Glutamatergic neuron (in vitro differentiated cells): Measurements from ENCODE around the gene IGBP1. TPM values are rescaled to one million over a fixed set of nuclear protein-coding genes. Genes with fewer than 3 reads are reported as not detected.
"Not testable (repeated sequence)": the region's sequence is repeated elsewhere in the genome, so short reads cannot be mapped to it uniquely, and the experiment has no call there.

Experiments
- DNase-seq: peaks from one replicate; pipeline ENCODE4 v3.0.0; 2022
- H3K27ac Mint-ChIP-seq: one replicate; pipeline ENCODE4 v1.8.0; 2020; ENCODE audit warnings: mild to moderate bottlenecking, mixed read lengths, inconsistent platforms; ENCODE audit not compliant: unreplicated experiment
- H3K27me3 Mint-ChIP-seq: one replicate; pipeline ENCODE4 v1.8.0; 2020; ENCODE audit warnings: mild to moderate bottlenecking, moderate library complexity, mixed read lengths, inconsistent platforms; ENCODE audit not compliant: unreplicated experiment
- H3K36me3 Mint-ChIP-seq: one replicate; pipeline ENCODE4 v1.8.0; 2020; ENCODE audit warnings: mild to moderate bottlenecking, mixed read lengths, inconsistent platforms; ENCODE audit not compliant: unreplicated experiment
- H3K4me1 Mint-ChIP-seq: one replicate; pipeline ENCODE4 v1.8.0; 2020; ENCODE audit warnings: mild to moderate bottlenecking, low read depth, mixed read lengths, inconsistent platforms; ENCODE audit not compliant: unreplicated experiment
- H3K4me3 Mint-ChIP-seq: one replicate; pipeline ENCODE4 v1.8.0; 2020; ENCODE audit warnings: mild to moderate bottlenecking, mixed read lengths, inconsistent platforms; ENCODE audit not compliant: unreplicated experiment
- H3K9me3 Mint-ChIP-seq: one replicate; pipeline ENCODE4 v1.8.0; 2020; ENCODE audit warnings: mild to moderate bottlenecking, moderate library complexity, mixed read lengths, inconsistent platforms; ENCODE audit not compliant: unreplicated experiment
- total RNA-seq: library from RNA; stranded (reverse); fragmentation: NEBNext Ultra II Directional; extraction: Animal tissue kit (Norgen Biotek cat#: 25700); gene quantifications from one replicate; pipeline ENCODE4 v1.2.1, GENCODE V29; 2021; ENCODE audit not compliant: unreplicated experiment
- TF ChIP-seq, protein P1 (sequence below): fragments of 200-600 bp; sonication (generic); IDR thresholded peaks from one replicate; pipeline ENCODE4 v1.5.0; 2021; ENCODE audit not compliant: partially characterized antibody, unreplicated experiment

Gene IGBP1
- total RNA-seq, 1 donor from 2014 or later, result 44.0 TPM

DNA sequence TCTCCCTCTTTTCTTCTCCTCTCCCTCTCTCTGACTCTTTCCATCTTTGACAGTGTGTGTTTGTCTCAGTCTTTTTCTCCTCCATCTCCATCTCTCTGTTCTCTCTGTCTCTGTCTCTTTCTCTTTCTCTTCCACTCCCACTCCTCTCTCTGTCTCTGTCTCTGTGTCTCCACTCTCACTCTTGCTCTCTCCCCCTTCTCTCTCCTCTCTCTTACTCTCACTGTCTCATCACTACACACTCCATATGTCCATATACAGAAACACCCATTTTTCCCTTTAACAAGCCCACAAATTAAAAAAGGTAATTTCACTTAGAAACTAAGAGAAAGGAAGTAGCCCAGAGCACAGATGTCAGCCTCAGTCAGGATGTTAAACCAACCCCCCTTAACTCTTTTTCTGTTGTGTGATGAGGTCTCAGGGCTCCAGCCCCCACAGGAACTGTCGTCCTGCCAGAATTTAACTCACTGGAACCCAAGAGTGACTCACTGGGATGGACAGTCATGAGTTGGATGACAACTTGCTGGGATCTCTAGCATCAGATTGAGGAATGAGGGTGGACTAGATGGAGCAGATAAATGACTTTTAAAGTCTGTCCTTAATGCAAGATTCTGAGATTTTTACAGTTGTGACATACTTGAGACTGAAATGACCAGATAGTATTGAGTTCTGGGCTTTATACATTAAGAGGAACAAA, 43.5 kb upstream of the IGBP1 start:
- Mint-ChIP-seq H3K27me3 (no peaks in the 10 kb centered on the region), H3K4me3 (no peak overlapping the region)

DNA sequence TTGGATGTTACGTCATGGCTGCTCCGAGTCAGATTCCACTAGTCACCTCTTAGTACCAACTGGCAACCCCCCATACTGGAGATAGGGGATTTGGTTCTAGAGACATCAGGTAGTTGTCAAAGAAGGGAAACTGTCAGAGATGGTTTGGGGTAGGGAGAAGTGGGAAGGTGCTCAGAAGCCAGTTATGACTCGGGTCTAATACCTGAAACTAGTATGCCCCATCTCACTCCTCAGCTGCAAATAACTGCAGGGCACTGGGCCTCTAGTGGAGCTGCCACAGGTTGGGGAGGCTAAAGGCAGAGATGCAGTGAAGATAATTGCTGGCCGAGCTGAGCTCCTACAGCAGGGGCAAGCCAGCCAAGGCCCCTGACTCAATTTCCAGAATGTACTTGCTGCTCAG, 41.0 kb upstream of the IGBP1 start:
- DNase-seq, result no peak
- TF ChIP-seq, protein P1, sequence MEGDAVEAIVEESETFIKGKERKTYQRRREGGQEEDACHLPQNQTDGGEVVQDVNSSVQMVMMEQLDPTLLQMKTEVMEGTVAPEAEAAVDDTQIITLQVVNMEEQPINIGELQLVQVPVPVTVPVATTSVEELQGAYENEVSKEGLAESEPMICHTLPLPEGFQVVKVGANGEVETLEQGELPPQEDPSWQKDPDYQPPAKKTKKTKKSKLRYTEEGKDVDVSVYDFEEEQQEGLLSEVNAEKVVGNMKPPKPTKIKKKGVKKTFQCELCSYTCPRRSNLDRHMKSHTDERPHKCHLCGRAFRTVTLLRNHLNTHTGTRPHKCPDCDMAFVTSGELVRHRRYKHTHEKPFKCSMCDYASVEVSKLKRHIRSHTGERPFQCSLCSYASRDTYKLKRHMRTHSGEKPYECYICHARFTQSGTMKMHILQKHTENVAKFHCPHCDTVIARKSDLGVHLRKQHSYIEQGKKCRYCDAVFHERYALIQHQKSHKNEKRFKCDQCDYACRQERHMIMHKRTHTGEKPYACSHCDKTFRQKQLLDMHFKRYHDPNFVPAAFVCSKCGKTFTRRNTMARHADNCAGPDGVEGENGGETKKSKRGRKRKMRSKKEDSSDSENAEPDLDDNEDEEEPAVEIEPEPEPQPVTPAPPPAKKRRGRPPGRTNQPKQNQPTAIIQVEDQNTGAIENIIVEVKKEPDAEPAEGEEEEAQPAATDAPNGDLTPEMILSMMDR, result no peak
- Mint-ChIP-seq H3K36me3 (no peaks in the 10 kb centered on the region), H3K27ac (no peak overlapping the region), H3K4me3 (no peak overlapping the region), H3K9me3 (no peaks in the 10 kb centered on the region), H3K27me3 (no peaks in the 10 kb centered on the region), H3K4me1 (no peaks in the 10 kb centered on the region)

More for the DNA sequence above, 43.5 kb upstream of the IGBP1 start:
- Mint-ChIP-seq H3K27ac (no peak overlapping the region), H3K9me3 (no peaks in the 10 kb centered on the region), H3K4me1 (no peaks in the 10 kb centered on the region), H3K36me3 (no peaks in the 10 kb centered on the region)
- no peak for DNase-seq
- TF ChIP-seq, protein P1, result no peak

DNA sequence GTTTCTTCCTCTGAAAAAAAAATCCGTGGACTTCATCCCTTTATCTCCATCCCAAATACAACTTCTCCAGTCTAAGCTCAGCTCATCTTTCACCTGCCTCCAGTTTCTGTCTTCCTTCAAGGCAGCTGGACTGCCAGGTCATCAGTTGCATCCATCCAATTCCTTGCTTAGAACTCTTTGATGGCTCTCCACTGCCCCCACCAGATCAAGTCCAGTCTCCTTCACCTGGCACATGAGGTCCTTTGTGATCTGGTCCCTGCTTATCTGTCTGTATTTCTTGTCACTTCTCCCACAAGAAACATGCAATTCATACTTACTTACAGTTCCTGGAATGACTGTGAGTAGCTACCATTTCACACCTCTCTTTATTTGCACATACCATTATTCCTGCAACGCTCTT, 37.2 kb upstream of the IGBP1 start:
- DNase-seq, result no peak
- TF ChIP-seq, protein P1, result no peak
- Mint-ChIP-seq H3K9me3 (no peaks in the 10 kb centered on the region), H3K36me3 (no peaks in the 10 kb centered on the region), H3K27ac (no peak overlapping the region), H3K4me1 (no peaks in the 10 kb centered on the region), H3K27me3 (no peaks in the 10 kb centered on the region), H3K4me3 (no peak overlapping the region)

DNA sequence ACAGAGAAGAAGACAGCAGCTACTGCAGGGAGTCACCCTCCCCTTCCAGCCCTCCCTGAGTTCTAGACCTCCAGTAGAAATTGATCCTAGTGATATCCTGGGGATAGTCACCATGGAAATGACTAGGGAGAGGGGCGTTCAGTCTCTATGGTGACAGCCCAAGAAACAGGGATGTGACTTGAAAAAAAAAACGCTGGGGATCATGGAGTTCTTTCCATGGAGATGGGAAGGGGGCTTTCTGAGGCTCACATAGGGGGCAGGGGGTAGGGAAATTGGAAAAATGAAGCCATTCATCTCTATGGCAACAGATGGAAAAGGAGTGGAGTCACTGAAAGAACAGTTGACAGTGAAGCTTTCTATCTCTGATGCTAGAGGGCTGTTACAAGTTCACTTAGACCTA, 28.0 kb upstream of the IGBP1 start:
- TF ChIP-seq, protein P1, result no peak
- H3K4me3 Mint-ChIP-seq, result no peak overlapping the region
- H3K36me3 Mint-ChIP-seq, result no peaks in the 10 kb centered on the region
- H3K4me1 Mint-ChIP-seq, result no peaks in the 10 kb centered on the region
- no peak for DNase-seq
- no peaks in the 10 kb centered on the region for H3K9me3 Mint-ChIP-seq
- H3K27ac Mint-ChIP-seq, result no peak overlapping the region
- peaks cover 2% of the 10 kb centered on the region for H3K27me3 Mint-ChIP-seq

DNA sequence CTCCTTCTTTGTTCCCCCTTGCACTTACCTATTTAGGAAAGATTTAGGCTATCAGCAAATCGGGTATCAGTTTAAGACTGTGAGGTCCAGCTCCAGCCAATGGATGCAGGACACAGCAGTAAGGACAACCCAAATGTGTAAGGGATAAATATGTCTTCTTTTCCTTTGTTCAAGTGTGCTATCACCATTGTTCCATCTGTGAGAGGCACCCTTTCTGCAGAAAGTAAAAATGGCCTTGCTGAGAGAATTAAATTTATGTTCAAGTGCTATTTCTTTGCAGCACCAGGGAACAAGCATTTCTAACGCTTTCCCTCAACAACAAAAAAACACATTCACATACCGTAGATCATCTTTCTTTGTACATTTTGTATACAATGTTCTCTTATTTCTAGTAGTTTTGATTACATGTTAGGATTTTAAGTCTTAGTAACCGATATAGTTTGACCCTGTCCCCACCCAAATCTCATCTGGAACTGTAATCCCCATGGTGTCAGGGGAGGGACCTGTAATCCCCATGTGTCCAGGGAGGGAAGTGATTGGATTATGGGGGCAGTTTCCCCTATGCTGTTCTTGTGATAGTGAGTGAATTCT, 21.7 kb upstream of the IGBP1 start:
- H3K36me3 Mint-ChIP-seq, H3K9me3 Mint-ChIP-seq, H3K4me1 Mint-ChIP-seq, H3K27me3 Mint-ChIP-seq, H3K27ac Mint-ChIP-seq, H3K4me3 Mint-ChIP-seq, DNase-seq: not testable (repeated sequence)
